Astrocyte (in vitro differentiated cells and primary cell): ENCODE results near the gene FHAD1.

Source experiments
- EZH2 ChIP-seq: IDR thresholded peaks from 2 replicates; pipeline ENCODE4 v1.6.1; 2012; ENCODE audit warnings: mild to moderate bottlenecking, low read length, inconsistent platforms; ENCODE audit not compliant: insufficient read depth
- TF ChIP-seq, protein P1 (sequence below): IDR thresholded peaks from 2 replicates; pipeline ENCODE4 v1.5.1; 2011; ENCODE audit warnings: low read depth, mild to moderate bottlenecking, inconsistent platforms, low read length, moderate library complexity; ENCODE audit not compliant: insufficient read depth

DNA sequence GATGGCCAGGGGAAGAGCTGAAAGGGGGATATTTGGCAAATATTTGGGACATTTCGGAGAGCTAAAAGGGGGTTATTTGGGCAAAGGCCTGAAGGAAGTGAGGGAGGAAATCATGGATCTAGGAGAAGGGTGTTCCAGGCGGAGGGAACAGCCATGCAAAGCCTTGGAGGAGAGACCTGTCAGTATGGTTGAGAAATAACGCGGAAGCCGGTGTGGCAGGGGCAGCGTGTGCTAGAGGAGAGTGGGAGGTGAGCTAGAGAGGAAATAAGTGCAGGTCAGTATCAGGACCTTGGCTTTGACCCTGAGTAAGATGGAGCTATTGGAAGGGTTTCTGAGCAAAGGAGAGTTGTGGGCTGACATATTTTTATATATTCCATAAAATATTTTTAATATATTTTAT is 194.2 kb downstream of the FHAD1 start:
- TF ChIP-seq, protein P1, sequence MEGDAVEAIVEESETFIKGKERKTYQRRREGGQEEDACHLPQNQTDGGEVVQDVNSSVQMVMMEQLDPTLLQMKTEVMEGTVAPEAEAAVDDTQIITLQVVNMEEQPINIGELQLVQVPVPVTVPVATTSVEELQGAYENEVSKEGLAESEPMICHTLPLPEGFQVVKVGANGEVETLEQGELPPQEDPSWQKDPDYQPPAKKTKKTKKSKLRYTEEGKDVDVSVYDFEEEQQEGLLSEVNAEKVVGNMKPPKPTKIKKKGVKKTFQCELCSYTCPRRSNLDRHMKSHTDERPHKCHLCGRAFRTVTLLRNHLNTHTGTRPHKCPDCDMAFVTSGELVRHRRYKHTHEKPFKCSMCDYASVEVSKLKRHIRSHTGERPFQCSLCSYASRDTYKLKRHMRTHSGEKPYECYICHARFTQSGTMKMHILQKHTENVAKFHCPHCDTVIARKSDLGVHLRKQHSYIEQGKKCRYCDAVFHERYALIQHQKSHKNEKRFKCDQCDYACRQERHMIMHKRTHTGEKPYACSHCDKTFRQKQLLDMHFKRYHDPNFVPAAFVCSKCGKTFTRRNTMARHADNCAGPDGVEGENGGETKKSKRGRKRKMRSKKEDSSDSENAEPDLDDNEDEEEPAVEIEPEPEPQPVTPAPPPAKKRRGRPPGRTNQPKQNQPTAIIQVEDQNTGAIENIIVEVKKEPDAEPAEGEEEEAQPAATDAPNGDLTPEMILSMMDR: no peak
- TF ChIP-seq EZH2: no peak
